ENCODE results near the gene OR14A2.
"Not testable (repeated sequence)": the region's sequence is repeated elsewhere in the genome, so short reads cannot be mapped to it uniquely, and the experiment has no call there.

The OR14A2 gene

GRCh38 chr1:247748041-247748440 is at the start of gene OR14A2:
TSS of gene OR14A2 (minus strand) at chr1:247748141.
- DNase-seq = no peak

GRCh38 chr1:247797518-247797917 is 49.6 kb upstream of the OR14A2 start:
- DNase-seq = no peak

GRCh38 chr1:247769603-247770002 is 21.7 kb upstream of the OR14A2 start:
- DNase-seq = no peak

DNA sequence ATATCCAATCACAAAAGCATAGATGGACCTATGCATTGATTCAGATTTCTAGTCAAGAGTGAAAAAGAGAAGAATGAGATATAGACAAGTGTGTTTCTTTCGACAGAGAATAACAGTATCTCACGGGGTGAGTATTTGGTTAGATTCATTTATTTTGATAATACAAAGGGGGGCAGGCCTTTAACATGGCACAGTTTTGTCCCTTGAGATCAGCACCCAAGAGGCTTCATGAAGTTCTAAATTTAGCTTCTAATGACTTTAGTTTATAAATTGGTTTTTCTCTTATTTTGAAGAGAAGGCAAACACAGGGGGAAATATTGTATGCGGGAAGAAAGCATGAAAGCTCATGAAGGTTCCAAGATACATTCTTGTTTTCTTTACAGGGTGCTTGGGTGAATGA is 12.5 kb upstream of the OR14A2 start, which contains the start of gene OR1C1:
OR1C1 (minus strand) TSS at position 101 of the 400 bp plus-strand sequence. CDS start 2,150 bp downstream, outside the sequence.
- DNase-seq = no peak

- not testable (repeated sequence) for DNase-seq
Observed at GRCh38 chr1:247754311-247754710, 6.4 kb upstream of the OR14A2 start.

GRCh38 chr1:247749870-247750269 is 1.9 kb upstream of the OR14A2 start:
- no peak for DNase-seq

DNA sequence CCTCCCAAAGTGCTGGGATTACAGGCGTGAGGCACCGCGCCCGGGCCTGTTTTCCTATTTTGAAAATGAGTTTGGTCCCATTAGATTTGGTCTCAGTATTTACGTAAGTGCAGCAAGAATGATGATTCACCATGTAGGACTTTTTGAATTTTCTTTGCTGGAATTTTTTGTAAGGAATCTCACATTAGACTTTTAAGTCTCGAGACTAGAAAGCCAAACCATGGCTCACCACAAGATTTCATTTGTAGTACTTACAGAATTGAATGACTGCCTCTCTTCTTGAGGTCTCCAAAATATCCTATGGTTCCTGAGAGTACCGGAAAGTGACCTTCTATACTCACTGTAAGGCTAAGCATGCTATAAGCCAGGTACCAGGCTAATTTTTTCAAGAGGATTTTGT is 325 bp downstream of the OR14A2 start:
- no peak for DNase-seq

- no peak for DNase-seq
Observed at GRCh38 chr1:247746391-247746935, 1.5 kb downstream of the OR14A2 start.

- not testable (repeated sequence) for DNase-seq
Observed at GRCh38 chr1:247742215-247742760, 5.7 kb downstream of the OR14A2 start.

DNA sequence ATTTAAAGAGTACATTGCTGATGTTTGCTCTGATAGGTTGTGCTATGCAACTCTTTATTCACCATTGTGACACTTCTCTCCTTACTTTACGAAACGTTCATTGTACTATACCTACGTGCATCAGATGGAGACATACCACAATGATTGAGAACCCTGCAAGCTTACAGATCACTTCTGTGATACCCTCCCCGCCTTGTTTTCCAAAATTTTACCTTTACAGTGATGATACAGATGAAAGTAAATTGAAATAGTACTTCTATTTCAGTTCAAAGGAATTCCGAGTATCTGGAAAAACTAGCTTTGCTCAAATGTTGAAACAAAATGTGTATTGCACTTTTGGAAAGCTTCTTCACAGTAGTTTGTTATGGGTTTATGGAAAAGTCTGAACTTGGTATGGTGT is 6.2 kb downstream of the OR14A2 start:
- DNase-seq = no peak

DNA sequence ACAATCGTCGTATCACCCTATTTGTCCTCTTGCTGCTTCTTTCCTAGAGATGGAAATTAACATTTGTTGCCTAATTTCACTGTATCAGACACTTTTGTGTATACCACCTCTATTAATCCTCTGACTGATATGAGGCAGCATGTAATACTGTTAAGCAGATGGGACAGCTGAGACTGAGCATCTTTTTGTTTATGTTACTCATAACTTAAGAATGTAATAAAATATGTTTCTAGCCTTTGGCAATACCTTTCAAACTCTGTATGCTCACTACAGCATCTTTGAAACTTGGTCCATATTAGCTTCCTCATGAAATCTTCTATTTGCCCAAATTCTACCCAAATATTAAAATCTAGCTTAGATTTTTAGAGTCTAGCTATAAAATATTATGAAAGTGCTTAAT is 7.2 kb downstream of the OR14A2 start:
- no peak for DNase-seq

- no peak for DNase-seq
Observed at GRCh38 chr1:247738315-247738714, 9.6 kb downstream of the OR14A2 start, which contains the start of gene OR14K1. TSS of gene OR14K1 (plus strand) at chr1:247738615. CDS start at chr1:247738615, 0 bp downstream.

DNA sequence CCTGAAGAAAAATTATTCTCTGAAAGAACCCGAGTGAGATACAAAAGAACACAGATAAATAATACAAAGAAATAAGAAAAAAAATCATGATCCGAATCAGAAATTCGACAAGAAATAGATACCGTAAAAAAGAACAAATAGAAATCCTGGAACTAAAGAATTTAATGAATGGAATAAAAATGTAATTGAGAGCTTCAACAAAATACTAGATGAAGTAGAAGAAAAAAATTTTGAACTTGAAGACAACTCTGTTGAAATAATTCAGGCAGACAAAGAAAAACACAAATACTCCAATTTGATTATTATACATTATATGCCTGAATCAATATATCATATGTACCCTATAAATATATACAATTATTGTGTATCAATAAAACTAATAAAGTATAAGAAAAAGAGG is 26.7 kb downstream of the OR14A2 start:
- DNase-seq = no peak

DNA sequence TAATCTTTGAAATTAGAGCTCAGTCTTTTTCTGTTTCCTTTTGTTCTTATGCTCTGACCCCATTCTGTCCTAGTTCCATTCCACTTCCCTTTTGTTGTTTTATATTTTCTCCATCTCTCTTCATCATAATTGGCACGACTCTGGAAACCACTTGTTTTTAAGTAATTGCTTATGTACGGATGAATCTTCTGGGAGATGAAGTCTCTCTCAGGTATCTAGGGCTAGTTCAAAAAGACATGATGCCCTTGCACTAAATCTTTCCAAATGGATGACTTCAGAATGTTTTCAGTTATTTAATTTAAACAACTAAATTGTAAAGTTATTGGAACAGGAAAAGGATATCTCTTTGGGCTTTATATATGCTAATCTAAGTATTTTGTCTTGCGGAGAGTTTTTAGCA is 31.4 kb downstream of the OR14A2 start, which contains the start of gene OR6F1:
OR6F1 (minus strand) TSS at position 101 of the 400 bp plus-strand sequence. CDS start 3,891 bp downstream, outside the sequence.
- DNase-seq = no peak

GRCh38 chr1:247713753-247714152 is 34.2 kb downstream of the OR14A2 start:
- no peak for DNase-seq

- not testable (repeated sequence) for DNase-seq
Observed at GRCh38 chr1:247710681-247711080, 37.3 kb downstream of the OR14A2 start.

DNA sequence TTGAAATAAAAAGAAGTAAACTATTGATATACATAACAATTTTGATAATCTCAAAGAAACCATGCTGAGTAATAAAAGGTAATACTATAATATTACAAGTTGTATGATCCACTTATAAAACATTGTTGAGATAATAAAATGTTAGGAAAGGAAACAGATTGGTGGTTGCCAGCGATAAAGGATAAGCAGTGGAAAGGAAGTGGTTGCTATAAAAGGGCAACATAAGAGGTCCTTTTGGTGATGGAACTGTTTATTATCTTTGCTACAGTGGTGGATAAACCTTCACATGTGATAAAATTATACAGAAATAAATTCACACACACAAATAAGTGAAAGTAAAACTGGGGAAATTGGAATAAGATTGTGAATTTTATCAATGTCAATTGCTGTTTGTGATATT is 46.6 kb downstream of the OR14A2 start:
- no peak for DNase-seq

GRCh38 chr1:247681288-247681897 is 66.5 kb downstream of the OR14A2 start:
- peak; percentile 34 for DNase-seq

GRCh38 chr1:247680171-247680570 is 67.8 kb downstream of the OR14A2 start:
- DNase-seq = no peak

GRCh38 chr1:247679639-247680038 is 68.3 kb downstream of the OR14A2 start, which contains the start of gene OR13G1:
TSS of gene OR13G1 (minus strand) at chr1:247679739. CDS start at chr1:247673041, 6,698 bp downstream.
- no peak for DNase-seq
